PC-3 (cell line): Measurements from ENCODE around the gene ZNF488.

Experiments
- EZH2 ChIP-seq: fragments of 300-600 bp; sonication (generic); IDR thresholded peaks from one replicate; pipeline ENCODE4 v1.6.1; 2017; ENCODE audit warnings: antibody characterized with exemption, mild to moderate bottlenecking, low read length; ENCODE audit not compliant: unreplicated experiment
- TF ChIP-seq, protein P1 (sequence below): fragments of 300-600 bp; sonication (generic); conservative IDR thresholded peaks from 2 replicates; pipeline ENCODE4 v1.5.1; 2017; ENCODE audit warnings: antibody characterized with exemption, low read depth, mild to moderate bottlenecking, low read length

GRCh38 chr10:47389619-47390018 lies 5.5 kb upstream of the ZNF488 start:
- TF ChIP-seq, protein P1, sequence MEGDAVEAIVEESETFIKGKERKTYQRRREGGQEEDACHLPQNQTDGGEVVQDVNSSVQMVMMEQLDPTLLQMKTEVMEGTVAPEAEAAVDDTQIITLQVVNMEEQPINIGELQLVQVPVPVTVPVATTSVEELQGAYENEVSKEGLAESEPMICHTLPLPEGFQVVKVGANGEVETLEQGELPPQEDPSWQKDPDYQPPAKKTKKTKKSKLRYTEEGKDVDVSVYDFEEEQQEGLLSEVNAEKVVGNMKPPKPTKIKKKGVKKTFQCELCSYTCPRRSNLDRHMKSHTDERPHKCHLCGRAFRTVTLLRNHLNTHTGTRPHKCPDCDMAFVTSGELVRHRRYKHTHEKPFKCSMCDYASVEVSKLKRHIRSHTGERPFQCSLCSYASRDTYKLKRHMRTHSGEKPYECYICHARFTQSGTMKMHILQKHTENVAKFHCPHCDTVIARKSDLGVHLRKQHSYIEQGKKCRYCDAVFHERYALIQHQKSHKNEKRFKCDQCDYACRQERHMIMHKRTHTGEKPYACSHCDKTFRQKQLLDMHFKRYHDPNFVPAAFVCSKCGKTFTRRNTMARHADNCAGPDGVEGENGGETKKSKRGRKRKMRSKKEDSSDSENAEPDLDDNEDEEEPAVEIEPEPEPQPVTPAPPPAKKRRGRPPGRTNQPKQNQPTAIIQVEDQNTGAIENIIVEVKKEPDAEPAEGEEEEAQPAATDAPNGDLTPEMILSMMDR, result no peak
- TF ChIP-seq EZH2, result no peak
